GM10847 (cell line): ENCODE measurements around the gene PCNX2.

Experiments
- POLR2A ChIP-seq: IDR thresholded peaks from 2 replicates; pipeline ENCODE4 v1.6.1; 2011; ENCODE audit not compliant: insufficient read length; ENCODE audit errors: extremely low read depth

PCNX2 gene

DNA sequence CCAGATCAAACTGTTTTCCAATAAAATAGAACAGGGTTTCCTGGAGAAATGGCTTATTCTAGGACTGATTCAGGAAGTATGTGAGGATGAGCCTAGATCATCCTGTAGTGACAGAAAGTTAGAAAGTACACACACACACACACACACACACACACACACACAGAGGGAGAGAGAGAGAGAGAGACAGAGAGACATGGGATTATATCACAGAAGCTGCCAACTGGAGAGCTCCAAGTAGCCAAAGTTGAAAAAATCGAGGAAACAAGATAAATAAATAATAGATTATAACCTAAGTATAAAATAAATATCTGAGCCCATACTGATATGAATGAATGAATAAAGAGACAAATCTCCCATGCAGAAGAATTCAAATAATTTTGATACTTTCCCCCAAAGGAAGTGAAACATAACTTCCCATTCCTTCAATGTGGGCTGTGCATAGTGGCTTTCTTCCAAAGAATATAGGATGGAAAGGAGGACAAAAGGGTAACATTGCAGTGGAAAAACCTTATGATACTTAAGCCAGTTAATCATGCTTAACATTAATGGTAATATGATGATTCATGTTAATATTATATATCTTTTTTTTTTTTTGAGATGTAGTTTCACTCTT, 173.5 kb downstream of the PCNX2 start:
- TF ChIP-seq POLR2A, result no peak

DNA sequence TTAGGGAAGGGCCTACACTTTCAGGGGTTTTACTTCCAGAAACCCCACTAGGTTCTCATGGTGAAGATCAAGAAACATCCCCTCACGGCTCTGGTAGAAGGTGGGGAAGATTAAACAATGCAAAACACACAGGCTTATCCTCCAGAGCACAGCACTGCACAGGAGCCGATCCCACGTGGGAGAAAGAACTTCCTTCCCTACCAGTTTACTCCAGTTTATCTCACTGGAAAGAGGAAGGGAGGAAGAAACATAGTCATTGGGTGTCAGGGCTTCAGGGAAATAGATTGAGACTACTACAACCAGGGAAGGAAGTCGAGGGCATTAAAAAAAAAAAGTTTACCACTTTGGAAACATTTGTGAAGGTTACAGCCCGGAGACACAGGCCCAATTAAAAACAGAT, 180.7 kb downstream of the PCNX2 start:
- no peak for TF ChIP-seq POLR2A

DNA sequence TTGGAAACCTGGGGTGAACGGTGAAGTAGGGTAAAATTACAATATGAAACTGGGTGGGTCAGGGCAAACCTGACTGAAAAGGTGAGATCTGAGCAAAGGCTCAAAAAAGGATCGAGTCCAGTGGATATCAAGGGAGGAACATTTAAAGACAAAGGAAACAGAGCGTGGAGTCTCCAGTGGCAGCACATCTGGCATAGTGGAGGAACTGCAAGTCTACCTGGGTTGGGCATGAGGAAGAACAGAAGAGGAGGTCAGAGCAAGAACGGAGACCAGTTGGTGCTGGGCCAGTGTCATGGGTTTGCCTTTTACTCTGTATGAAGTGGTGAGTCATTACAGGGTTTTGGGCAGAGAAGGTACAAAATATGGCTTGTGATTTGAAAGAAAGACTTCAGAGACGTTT, 181.4 kb downstream of the PCNX2 start:
- no peak for TF ChIP-seq POLR2A

DNA sequence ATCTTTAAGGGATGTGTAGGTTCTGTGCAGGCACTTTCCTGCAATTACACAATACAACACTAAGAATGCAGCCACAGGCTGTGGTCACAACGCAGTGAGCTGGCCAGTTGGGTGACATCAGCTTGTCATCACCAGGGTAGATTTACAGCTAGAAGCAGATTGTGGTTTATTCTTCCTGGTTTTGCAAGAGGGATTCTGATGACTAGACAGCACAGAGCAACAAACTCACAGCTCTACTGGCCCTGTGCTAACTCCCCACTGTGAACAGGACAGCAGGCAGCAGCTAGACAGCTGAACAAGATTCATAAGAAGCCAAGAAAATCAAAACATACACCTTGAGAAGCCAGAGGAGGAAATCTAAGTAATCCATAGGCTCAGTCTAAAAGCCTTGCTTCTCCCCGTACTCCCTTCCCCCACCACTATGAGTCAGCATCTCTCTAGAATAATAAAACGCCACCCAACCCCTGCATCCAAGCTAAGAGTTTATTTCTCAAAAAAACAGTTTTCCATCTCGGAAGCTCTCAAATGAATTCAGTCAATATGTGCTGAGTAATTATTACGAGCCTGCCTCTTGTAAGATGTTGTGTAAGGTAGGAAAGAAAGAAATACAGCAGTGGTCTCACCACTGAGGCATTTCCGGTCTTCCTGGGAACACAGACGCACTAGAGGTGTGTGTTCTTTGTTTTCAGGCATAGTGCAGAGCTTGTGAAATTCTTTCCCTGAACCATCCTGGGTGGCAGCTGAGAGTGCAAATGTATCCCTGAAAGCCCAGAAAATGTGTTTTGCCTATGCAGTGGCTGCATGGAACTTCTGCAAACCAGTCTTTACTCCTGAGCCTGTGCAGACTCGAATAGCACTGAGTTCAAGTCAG, 182.3 kb downstream of the PCNX2 start:
- no peak for TF ChIP-seq POLR2A

DNA sequence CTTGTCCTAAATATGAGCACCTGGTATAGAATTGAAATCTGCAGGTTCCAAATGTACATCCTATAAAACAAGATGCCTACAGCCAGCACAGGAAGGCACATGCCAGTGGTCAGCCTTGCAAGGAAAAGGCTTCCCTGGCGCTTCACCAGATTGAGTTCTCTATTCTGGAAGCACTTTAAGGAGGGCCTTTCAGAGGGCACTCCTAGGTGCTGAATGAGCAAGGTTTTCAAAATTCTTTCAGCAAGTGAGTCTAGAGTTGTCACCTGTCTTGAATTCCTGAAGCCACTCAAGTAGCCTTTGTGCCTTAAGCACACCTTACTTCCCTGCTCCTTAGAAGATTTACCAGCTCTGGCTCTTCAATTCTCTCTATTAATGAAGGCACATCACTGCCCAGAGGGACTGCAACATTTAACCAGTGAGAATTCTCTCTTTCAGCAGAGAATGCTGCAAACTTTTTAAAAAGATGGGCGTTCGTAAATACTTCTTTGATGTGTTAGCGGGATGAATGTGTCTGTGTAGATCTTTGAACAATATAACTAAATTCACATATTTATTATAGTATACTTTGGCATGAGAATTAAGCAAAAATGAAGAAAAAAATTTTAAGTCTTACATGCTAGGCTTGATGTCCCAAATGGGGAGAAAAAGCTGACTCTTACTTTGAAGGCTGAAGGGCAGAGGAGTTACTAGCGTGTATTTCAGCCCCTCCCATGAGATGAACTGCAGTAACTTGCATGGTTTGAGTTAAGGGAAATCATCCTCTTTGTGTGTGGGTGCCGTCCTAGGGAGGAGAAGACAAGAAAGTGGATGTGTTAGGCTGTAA, 183.1 kb downstream of the PCNX2 start:
- TF ChIP-seq POLR2A, result no peak

DNA sequence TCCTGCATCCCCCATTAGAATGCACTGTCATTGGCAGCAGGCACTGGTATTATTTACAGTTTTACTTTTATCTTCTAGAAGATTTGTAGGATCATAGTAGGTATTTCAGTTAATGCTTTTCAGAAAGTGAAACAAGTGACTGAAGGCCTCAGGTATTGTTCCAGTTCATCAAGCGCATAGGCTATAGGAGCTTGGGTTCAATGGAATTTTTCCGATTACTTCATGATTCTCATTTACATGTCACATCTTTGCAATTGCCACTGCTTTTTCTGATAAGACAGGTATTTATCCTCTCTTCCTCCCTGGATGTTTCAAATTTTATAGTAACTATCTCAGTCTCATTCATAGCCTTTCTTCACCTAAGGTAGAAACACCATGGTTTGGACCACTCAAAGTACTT, 183.8 kb downstream of the PCNX2 start:
- TF ChIP-seq POLR2A, result no peak

DNA sequence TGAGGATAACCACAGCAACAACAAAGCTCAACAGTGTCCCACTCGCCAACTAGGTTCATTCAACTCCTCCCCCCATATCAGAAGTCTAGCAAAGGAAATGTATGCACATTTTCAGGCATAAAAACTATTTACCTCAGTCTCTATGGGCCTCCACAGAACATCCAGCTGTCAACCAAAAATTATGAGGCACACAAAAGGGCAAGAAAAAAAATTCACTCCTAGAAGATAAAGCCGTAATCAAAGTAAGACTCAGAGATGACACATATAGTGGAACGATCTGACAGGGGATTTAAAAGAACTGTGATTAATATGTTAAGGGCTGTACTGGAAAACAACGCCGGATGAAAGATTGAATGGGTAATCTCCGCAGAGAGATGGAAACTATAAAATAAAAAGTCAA, 186.4 kb downstream of the PCNX2 start:
- TF ChIP-seq POLR2A, result no peak

DNA sequence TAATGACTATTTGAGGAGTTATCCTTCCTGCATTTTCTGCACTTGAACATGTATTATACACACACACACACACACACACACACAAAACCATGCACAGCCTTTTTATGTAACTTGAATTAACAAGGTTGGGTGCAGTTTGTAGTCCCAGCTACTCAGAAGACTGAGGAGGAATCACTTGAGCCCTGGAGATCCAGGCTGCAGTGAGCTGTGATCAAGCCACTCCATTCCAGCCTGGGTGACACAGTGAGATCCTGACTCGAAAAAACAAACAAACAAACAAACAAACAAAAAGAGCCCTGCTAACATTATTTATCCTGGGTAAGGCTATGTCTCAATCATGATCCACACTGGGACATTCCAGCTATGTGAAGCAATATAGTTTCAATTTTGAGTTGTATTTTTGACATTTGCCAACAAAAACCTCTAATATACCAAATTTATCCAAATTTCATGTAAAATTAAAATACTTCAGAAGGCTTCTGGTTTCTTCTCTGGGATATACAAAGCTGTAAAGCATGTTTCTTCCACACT, 188.3 kb downstream of the PCNX2 start:
- TF ChIP-seq POLR2A, result no peak

DNA sequence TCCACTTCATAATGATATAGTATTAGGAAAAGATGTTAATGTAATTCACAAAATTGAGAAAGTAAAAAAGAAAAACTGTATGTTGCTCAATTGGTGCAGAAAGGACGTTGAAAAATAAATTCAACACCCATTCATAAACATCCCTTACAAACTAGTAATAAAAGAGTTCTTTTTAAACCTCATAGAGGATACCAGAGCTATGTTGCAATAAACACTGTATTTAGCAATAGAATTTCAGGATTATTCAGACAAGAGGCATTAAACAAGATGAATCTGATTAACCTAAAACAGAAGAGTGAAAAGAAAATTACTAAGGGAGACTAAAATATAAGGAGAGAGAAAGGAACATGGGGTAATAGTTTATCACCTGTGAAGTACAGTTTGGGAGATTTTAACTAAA, 190.3 kb downstream of the PCNX2 start:
- no peak for TF ChIP-seq POLR2A

DNA sequence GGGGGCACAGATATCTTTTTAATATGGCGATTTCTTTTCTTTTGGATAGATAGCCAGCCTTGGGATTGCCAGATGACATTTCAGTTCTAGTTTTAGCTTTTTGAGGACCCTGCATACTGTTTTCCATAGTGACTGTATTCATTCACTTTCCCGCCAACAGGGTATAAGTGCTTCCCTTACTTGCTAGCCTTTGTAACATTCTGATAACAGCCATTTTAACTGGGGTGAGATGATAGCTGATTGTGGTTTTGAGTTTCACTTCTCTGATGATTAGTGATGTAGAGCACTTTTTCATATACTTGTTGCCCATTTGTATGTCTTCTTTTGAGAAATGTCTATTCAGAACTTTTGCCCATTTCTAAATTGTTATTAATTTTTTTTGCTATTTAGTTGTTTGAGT, 193.2 kb downstream of the PCNX2 start:
- no peak for TF ChIP-seq POLR2A

DNA sequence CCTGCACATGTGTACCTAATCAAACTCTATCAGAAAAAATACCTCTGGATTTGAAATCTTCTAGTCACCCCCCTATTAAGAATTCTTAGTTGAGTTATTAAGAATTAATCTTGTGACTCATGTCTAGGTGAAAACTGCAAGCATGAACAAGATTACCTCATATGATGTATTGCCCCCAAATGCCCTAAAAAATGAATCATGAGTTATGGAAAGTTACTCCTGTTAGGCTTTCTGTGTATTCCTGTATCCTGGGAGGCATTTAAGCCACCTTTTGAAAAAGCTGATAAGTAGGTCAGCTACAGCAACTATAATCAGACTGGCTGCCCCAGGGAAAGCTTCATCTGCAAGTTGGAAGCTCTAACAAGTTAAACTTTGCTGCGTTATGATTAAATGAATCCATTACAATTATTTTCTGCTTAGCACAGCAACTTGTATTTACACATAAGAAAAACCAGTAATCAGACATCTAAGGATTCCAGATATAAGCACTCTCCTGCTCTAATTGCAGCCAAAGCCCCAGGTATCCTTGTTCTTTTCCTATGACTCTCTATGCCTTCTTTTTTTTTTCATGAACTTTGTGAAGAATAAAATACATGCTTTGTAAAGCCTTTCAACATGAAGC, 197.5 kb downstream of the PCNX2 start:
- no peak for TF ChIP-seq POLR2A

DNA sequence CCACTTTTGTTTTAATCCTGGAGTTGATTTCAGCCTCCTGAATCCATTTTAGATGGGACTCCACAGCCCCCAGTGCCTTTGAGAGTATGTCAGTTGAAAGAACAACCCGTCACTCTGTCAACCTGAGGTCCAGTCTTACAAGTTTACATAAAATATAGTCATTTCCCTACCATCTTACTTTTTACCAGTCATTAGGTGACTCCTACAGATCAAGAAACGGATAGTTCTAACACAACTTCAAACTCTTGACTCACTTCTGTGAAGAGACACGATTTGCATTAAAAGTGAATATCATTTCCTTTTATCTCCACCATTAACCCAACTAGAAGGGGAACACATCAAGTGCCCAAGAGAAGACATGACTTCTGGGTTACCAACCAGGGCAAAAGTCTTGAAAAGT, 198.0 kb downstream of the PCNX2 start:
- no peak for TF ChIP-seq POLR2A

DNA sequence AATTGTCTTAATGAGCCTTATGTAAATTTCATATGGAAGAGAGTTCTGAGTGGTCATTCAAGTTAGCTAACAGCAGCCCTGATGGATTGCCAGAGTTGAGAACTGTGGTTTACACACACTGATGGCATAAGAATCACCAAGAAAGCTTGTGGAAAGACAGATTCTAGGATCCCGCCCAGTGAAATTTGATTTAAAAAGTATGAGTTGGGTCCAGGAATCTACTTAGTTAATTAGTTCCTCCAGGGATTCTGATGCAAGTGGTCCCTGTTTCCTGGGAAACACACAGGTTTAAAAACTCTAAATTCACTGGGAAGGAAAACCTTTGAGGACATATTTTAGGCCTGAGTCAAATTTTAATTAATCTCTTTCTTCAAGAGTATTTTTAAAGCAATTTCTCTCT, 200.8 kb downstream of the PCNX2 start:
- no peak for TF ChIP-seq POLR2A

DNA sequence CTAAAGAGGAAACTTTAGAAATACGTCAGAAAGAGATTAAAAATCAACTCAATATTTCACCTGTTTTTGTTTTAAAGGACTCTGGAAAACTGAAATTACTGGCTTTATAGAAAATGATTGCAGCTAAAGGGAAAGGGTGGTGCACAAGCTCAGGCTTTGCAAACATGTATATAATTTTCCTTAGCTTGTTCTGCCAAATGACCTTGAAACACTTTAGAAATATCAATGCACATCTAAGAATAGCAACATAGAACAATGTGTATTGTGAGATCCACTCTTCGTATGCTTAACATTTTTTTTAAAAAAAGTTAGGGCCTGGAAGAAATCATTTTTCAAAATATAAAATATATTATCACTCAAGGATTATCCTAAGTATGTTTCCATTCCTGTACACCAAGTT, 201.3 kb downstream of the PCNX2 start:
- TF ChIP-seq POLR2A, result no peak
